GM19467 (cell line): ENCODE measurements around the gene TBXAS1.

Experiments
- ATAC-seq: cut with Tn5 transposase; IDR thresholded peaks from one replicate; pipeline ENCODE4 v1.9.1; 2021; ENCODE audit warnings: mild to moderate bottlenecking, moderate library complexity; ENCODE audit not compliant: unreplicated experiment

The TBXAS1 gene

GRCh38 chr7:140061607-140061930 lies 232.5 kb downstream of the TBXAS1 start:
- ATAC-seq: no peak

- peak; percentile 20 for ATAC-seq
Measured at GRCh38 chr7:140062118-140062527, 233.1 kb downstream of the TBXAS1 start.

GRCh38 chr7:140062528-140063299 lies 233.7 kb downstream of the TBXAS1 start, which contains the start of gene PARP12:
Gene PARP12 (minus strand): TSS chr7:140062951. CDS start chr7:140062847, 104 bp downstream.
- ATAC-seq: peak; percentile 85

- no peak for ATAC-seq
Measured at GRCh38 chr7:140067052-140067451, 238.0 kb downstream of the TBXAS1 start.

- no peak for ATAC-seq
Measured at GRCh38 chr7:140068033-140068432, 239.0 kb downstream of the TBXAS1 start.

GRCh38 chr7:140069298-140069949 lies 240.4 kb downstream of the TBXAS1 start:
- ATAC-seq: no peak
